Ascending aorta (tissue), 2 donors: ENCODE measurements around the gene NT5DC4. TPM values are rescaled to one million over a fixed set of nuclear protein-coding genes. Genes with fewer than 3 reads are reported as not detected.

Source experiments
- DNase-seq, 2 donors: peaks; one replicate each; pipeline ENCODE4 v3.0.0-alpha.2; 2019; ENCODE audit warnings: low spot score in 2 of 2
- H3K27ac ChIP-seq, 2 donors: fragments of 200-600 bp; sonication (generic); one replicate each; pipeline ENCODE4 v1.5.1; 2016 to 2017; ENCODE audit warnings: mild to moderate bottlenecking in 1 of 2
- H3K27me3 ChIP-seq: fragments of 200-600 bp; sonication (generic); one replicate; pipeline ENCODE4 v1.5.1; 2017
- H3K36me3 ChIP-seq, 2 donors: fragments of 200-600 bp; sonication (generic); one replicate each; pipeline ENCODE4 v1.5.1; 2016
- H3K4me1 ChIP-seq, 2 donors: fragments of 200-600 bp; sonication (generic); one replicate each; pipeline ENCODE4 v1.5.1; 2016 to 2017; ENCODE audit warnings: mild to moderate bottlenecking in 1 of 2
- H3K4me3 ChIP-seq, 2 donors: fragments of 200-600 bp; sonication (generic); one replicate each; pipeline ENCODE4 v1.5.1; 2016 to 2017; ENCODE audit warnings: mild to moderate bottlenecking in 1 of 2
- H3K9me3 ChIP-seq, 2 donors: fragments of 200-600 bp; sonication (generic); one replicate each; pipeline ENCODE4 v1.5.1; 2016
- intact Hi-C: fragments of 100-400 bp; cut with DNase I; formaldehyde crosslinking; loops from one replicate; pipeline ENCODE4 v1.15.1; 2023
- total RNA-seq: library from RNA; depleted of rRNA; stranded (reverse); fragments of >200 nt; gene quantifications from one replicate; pipeline ENCODE4 v1.1.0, GENCODE V29; 2016
- TF ChIP-seq, protein P1 (sequence below), 3 experiments: fragments of 200-600 bp in 2 of 3; fragments of 450-650 bp in 1 of 3; sonication (generic) in 2 of 3; IDR thresholded peaks; one replicate each; pipeline ENCODE4 v1.5.1; 2016 to 2019; ENCODE audit warnings: antibody characterized with exemption in 3 of 3, mild to moderate bottlenecking in 1 of 3, moderate library complexity in 1 of 3

NT5DC4 gene
- total RNA-seq, 1 donor from 2014 or later = not detected

DNA sequence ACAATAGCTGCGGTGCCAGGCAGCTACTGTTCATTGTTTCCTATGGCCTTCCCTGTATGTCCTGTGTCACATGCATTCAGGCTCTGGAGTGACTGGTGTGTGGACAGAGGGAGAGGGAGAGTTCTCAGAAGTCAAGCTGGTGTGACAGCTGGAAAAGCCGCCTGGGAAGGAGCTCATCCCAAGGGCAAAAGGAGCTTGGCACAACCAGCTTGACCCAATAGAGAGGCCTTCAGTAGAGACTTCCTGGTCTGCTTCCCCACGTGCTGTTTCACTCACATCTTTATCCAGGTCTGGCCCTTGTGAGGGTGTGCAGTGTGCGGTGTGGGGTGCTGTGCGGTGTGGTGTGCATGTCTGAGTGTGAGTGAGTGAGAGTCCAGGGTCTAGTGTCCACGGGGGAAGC is 11.1 kb upstream of the NT5DC4 start:
- Histone ChIP-seq H3K9me3 (no peaks in the 10 kb centered on the region), H3K36me3 (no peaks in the 10 kb centered on the region), H3K4me3 (no peak overlapping the region), H3K27ac (no peak overlapping the region), H3K27me3 (no peaks in the 10 kb centered on the region), H3K4me1 (no peaks in the 10 kb centered on the region)
- intact Hi-C loops = no loop called here
- TF ChIP-seq, protein P1, sequence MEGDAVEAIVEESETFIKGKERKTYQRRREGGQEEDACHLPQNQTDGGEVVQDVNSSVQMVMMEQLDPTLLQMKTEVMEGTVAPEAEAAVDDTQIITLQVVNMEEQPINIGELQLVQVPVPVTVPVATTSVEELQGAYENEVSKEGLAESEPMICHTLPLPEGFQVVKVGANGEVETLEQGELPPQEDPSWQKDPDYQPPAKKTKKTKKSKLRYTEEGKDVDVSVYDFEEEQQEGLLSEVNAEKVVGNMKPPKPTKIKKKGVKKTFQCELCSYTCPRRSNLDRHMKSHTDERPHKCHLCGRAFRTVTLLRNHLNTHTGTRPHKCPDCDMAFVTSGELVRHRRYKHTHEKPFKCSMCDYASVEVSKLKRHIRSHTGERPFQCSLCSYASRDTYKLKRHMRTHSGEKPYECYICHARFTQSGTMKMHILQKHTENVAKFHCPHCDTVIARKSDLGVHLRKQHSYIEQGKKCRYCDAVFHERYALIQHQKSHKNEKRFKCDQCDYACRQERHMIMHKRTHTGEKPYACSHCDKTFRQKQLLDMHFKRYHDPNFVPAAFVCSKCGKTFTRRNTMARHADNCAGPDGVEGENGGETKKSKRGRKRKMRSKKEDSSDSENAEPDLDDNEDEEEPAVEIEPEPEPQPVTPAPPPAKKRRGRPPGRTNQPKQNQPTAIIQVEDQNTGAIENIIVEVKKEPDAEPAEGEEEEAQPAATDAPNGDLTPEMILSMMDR (IDR thresholded peaks at IDR 0.05) = no peak
- DNase-seq = no peak

- no peaks in the 10 kb centered on the region for H3K36me3 ChIP-seq
- no peak overlapping the region for H3K4me3 ChIP-seq
- H3K9me3 ChIP-seq = no peaks in the 10 kb centered on the region
- TF ChIP-seq, protein P1 (IDR thresholded peaks at IDR 0.05) = no peak
- no peak for DNase-seq
- H3K27me3 ChIP-seq = no peaks in the 10 kb centered on the region
- no peaks in the 10 kb centered on the region for H3K4me1 ChIP-seq
- H3K27ac ChIP-seq = no peak overlapping the region
- intact Hi-C loops = no loop called here
Measured at GRCh38 chr2:112710956-112711750, 9.7 kb upstream of the NT5DC4 start.

DNA sequence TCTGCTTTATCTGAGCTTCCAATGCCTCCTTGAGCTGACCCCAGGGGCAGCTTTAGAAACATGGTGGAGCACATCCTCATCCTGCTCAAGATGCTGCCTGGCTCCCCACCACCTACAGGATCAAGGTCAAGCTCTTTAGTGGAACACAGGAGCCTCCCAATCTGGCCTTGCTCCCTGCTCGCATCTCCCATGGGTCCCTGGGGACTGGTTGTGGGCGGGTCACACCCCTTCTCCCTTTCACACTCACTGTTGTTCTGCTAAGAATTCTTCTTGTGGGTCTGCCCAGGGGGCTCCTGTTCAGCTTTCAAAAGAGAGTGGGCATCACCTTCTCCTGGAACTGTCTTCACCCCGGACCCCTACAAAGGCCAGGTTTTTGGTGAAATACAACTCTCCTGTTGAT is 8.4 kb upstream of the NT5DC4 start:
- no peak overlapping the region for H3K4me3 ChIP-seq
- intact Hi-C loops = no loop called here

GRCh38 chr2:112712903-112713584 is 7.8 kb upstream of the NT5DC4 start:
- Histone ChIP-seq H3K4me3 (no peak overlapping the region), H3K27me3 (no peaks in the 10 kb centered on the region), H3K27ac (no peak overlapping the region), H3K36me3 (no peaks in the 10 kb centered on the region), H3K9me3 (no peaks in the 10 kb centered on the region), H3K4me1 (no peaks in the 10 kb centered on the region)
- no peak for DNase-seq
- intact Hi-C loops = no loop called here
- TF ChIP-seq, protein P1 (IDR thresholded peaks at IDR 0.05) = no peak

More for the DNA sequence above, 8.4 kb upstream of the NT5DC4 start:
- TF ChIP-seq, protein P1 (IDR thresholded peaks at IDR 0.05) = no peak
- Histone ChIP-seq H3K4me1 (no peaks in the 10 kb centered on the region), H3K36me3 (no peaks in the 10 kb centered on the region), H3K9me3 (no peaks in the 10 kb centered on the region), H3K27ac (no peak overlapping the region), H3K27me3 (no peaks in the 10 kb centered on the region)
- DNase-seq = no peak

GRCh38 chr2:112713585-112713925 is 7.3 kb upstream of the NT5DC4 start:
- Histone ChIP-seq H3K36me3 (no peaks in the 10 kb centered on the region), H3K4me1 (no peaks in the 10 kb centered on the region), H3K27ac (no peak overlapping the region), H3K4me3 (no peak overlapping the region), H3K27me3 (no peaks in the 10 kb centered on the region), H3K9me3 (no peaks in the 10 kb centered on the region)
- intact Hi-C loops = no loop called here
- TF ChIP-seq, protein P1 (IDR thresholded peaks at IDR 0.05) = no peak
- DNase-seq = no peak
